Measurements from ENCODE around the gene EMC7. TPM values are rescaled to one million over a fixed set of nuclear protein-coding genes. Genes with fewer than 3 reads are reported as not detected.

EMC7 gene
- total RNA-seq, 1 experiment from 2014 or later: 50.3 TPM

GRCh38 chr15:34078900-34079299 is 22.8 kb downstream of the EMC7 start:
- Histone ChIP-seq H3K9me2 (replicated peaks; ENCODE audit: low read length) (no peaks in the 10 kb centered on the region), H4K20me1 (ENCODE audit: low read length) (no peaks in the 10 kb centered on the region), H2AFZ (ENCODE audit: low read length) (no peak overlapping the region), H3K9ac (ENCODE audit: low read length) (no peak overlapping the region), H3K4me1 (ENCODE audit: insufficient read depth, low read length) (no peaks in the 10 kb centered on the region), H3K27ac (ENCODE audit: low read length) (no peak overlapping the region), H3K9me3 (ENCODE audit: low read length) (no peaks in the 10 kb centered on the region), H3K27me3 (ENCODE audit: low read length) (no peaks in the 10 kb centered on the region), H3K36me3 (ENCODE audit: low read depth, low read length) (peaks cover 4% of the 10 kb centered on the region), H3F3A (ENCODE audit: low read length, unreplicated experiment) (no peaks in the 10 kb centered on the region), H3K79me2 (ENCODE audit: low read length) (no peaks in the 10 kb centered on the region), H3K4me3 (ENCODE audit: low read length) (no peak overlapping the region), H3K4me2 (ENCODE audit: low read length) (no peak overlapping the region)
- ChIA-PET POLR2A (ENCODE audit: unreplicated experiment) (no interaction called here), CTCF (no interaction called here)
- intact Hi-C loops (cut with micrococcal nuclease): no loop called here
- DNase-seq (no peak), ATAC-seq (no peak)
- no peak for TF ChIP-seq EZH2phosphoT487 (IDR thresholded peaks at IDR 0.05; ENCODE audit: borderline replicate concordance, low read length)
- no peak for TF ChIP-seq EZH2 (IDR thresholded peaks at IDR 0.05; ENCODE audit: low read length, unreplicated experiment)
- TF ChIP-seq, protein P1, sequence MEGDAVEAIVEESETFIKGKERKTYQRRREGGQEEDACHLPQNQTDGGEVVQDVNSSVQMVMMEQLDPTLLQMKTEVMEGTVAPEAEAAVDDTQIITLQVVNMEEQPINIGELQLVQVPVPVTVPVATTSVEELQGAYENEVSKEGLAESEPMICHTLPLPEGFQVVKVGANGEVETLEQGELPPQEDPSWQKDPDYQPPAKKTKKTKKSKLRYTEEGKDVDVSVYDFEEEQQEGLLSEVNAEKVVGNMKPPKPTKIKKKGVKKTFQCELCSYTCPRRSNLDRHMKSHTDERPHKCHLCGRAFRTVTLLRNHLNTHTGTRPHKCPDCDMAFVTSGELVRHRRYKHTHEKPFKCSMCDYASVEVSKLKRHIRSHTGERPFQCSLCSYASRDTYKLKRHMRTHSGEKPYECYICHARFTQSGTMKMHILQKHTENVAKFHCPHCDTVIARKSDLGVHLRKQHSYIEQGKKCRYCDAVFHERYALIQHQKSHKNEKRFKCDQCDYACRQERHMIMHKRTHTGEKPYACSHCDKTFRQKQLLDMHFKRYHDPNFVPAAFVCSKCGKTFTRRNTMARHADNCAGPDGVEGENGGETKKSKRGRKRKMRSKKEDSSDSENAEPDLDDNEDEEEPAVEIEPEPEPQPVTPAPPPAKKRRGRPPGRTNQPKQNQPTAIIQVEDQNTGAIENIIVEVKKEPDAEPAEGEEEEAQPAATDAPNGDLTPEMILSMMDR (conservative IDR thresholded peaks at IDR 0.05; ENCODE audit: low read depth, low read length): no peak
- no TSS peak for BruUV-seq (replicated peaks)

DNA sequence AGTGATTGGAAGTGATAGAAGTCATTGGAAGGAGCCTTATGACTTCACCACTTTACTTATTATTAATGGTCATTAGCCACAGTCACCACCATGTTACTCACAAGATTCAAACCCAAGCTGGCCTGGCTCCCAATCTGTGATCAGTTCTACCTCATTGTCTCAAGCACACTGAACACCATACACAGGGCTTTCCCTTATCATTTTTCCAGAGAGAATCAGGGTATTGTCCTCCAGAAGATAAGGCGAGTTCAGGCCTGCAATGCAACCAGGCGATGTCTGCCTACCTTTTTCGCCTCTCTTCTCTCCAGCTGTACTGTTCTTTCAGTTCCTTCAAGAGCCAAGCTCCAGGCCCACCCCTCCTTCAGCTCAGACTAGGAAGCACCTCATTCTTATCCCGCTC is 24.9 kb downstream of the EMC7 start:
- intact Hi-C loops (cut with micrococcal nuclease): no loop called here
- Histone ChIP-seq H4K20me1 (ENCODE audit: low read length) (no peaks in the 10 kb centered on the region), H3K9ac (ENCODE audit: low read length) (no peak overlapping the region), H3K9me3 (ENCODE audit: low read length) (no peaks in the 10 kb centered on the region), H3K4me1 (ENCODE audit: insufficient read depth, low read length) (no peaks in the 10 kb centered on the region), H3K9me2 (replicated peaks; ENCODE audit: low read length) (no peaks in the 10 kb centered on the region), H3K27ac (ENCODE audit: low read length) (no peak overlapping the region), H3K4me3 (ENCODE audit: low read length) (no peak overlapping the region), H2AFZ (ENCODE audit: low read length) (no peak overlapping the region), H3K36me3 (ENCODE audit: low read depth, low read length) (no peaks in the 10 kb centered on the region), H3K27me3 (ENCODE audit: low read length) (no peaks in the 10 kb centered on the region), H3K79me2 (ENCODE audit: low read length) (no peaks in the 10 kb centered on the region), H3F3A (ENCODE audit: low read length, unreplicated experiment) (no peaks in the 10 kb centered on the region), H3K4me2 (ENCODE audit: low read length) (no peak overlapping the region)
- no peak for DNase-seq
- TF ChIP-seq EZH2 (IDR thresholded peaks at IDR 0.05; ENCODE audit: low read length, unreplicated experiment) (no peak), EZH2phosphoT487 (IDR thresholded peaks at IDR 0.05; ENCODE audit: borderline replicate concordance, low read length) (no peak)
- TF ChIP-seq, protein P1 (conservative IDR thresholded peaks at IDR 0.05; ENCODE audit: low read depth, low read length): no peak
- ATAC-seq: no peak
- POLR2A ChIA-PET (ENCODE audit: unreplicated experiment): no interaction called here
- CTCF ChIA-PET: no interaction called here
- BruUV-seq (replicated peaks): no TSS peak

DNA sequence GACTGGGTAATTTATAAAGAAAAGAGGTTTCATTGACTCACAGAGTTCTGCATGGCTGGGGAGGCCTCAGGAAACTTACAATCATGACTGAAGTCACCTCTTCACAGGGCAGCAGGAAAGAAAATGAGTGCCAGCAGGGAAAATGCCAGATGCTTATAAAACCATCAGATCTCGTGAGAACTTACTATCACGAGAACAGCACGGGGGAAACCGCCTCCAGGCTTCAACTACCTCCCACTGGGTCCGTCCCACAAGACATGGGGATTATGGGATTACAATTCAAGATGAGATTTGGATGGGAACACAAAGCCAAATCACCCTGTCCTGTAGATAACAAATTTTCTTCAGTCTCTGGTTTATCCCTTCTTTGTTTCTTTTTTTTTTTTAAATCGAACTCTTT is 31.7 kb downstream of the EMC7 start:
- Histone ChIP-seq H3K9ac (ENCODE audit: low read length) (no peak overlapping the region), H4K20me1 (ENCODE audit: low read length) (no peaks in the 10 kb centered on the region), H3K4me1 (ENCODE audit: insufficient read depth, low read length) (no peaks in the 10 kb centered on the region), H3K27ac (ENCODE audit: low read length) (no peak overlapping the region), H2AFZ (ENCODE audit: low read length) (no peak overlapping the region), H3K4me3 (ENCODE audit: low read length) (no peak overlapping the region), H3F3A (ENCODE audit: low read length, unreplicated experiment) (no peaks in the 10 kb centered on the region), H3K9me3 (ENCODE audit: low read length) (no peaks in the 10 kb centered on the region), H3K4me2 (ENCODE audit: low read length) (no peak overlapping the region), H3K27me3 (ENCODE audit: low read length) (no peaks in the 10 kb centered on the region), H3K79me2 (ENCODE audit: low read length) (no peaks in the 10 kb centered on the region), H3K9me2 (replicated peaks; ENCODE audit: low read length) (no peaks in the 10 kb centered on the region), H3K36me3 (ENCODE audit: low read depth, low read length) (no peaks in the 10 kb centered on the region)
- DNase-seq: no peak
- no peak for ATAC-seq
- no TSS peak for BruUV-seq (replicated peaks)
- TF ChIP-seq EZH2 (IDR thresholded peaks at IDR 0.05; ENCODE audit: low read length, unreplicated experiment): no peak
- TF ChIP-seq, protein P1 (conservative IDR thresholded peaks at IDR 0.05; ENCODE audit: low read depth, low read length): no peak
- no peak for TF ChIP-seq EZH2phosphoT487 (IDR thresholded peaks at IDR 0.05; ENCODE audit: borderline replicate concordance, low read length)
- CTCF ChIA-PET: no interaction called here
- POLR2A ChIA-PET (ENCODE audit: unreplicated experiment): no interaction called here
- intact Hi-C loops (cut with micrococcal nuclease): no loop called here

All from PC-3 (cell line).